ENCODE results near the gene SCYL1.

The SCYL1 gene

GRCh38 chr11:65524741-65525545 is at the start of gene SCYL1:
SCYL1 (plus strand) TSS chr11:65525083; CDS start chr11:65525154, 71 bp downstream.
- DNase-seq = peak; percentile 10

GRCh38 chr11:65476632-65477148 is 48.2 kb upstream of the SCYL1 start:
- no peak for DNase-seq

- DNase-seq = peak; percentile 57
Measured at GRCh38 chr11:65477149-65477965, 47.5 kb upstream of the SCYL1 start.

GRCh38 chr11:65478388-65479183 is 46.3 kb upstream of the SCYL1 start:
- no peak for DNase-seq

- no peak for DNase-seq
Measured at GRCh38 chr11:65479184-65480145, 45.4 kb upstream of the SCYL1 start.

GRCh38 chr11:65482306-65482850 is 42.5 kb upstream of the SCYL1 start:
- DNase-seq = no peak

- DNase-seq = no peak
Measured at GRCh38 chr11:65485920-65486219, 39.0 kb upstream of the SCYL1 start.

GRCh38 chr11:65486570-65487466 is 38.1 kb upstream of the SCYL1 start:
- DNase-seq = no peak

GRCh38 chr11:65487467-65488272 is 37.2 kb upstream of the SCYL1 start:
- peak; percentile 83 for DNase-seq

- no peak for DNase-seq
Measured at GRCh38 chr11:65488273-65489034, 36.4 kb upstream of the SCYL1 start.

- DNase-seq = no peak
Measured at GRCh38 chr11:65489035-65489705, 35.7 kb upstream of the SCYL1 start.

- DNase-seq = no peak
Measured at GRCh38 chr11:65489706-65490320, 35.1 kb upstream of the SCYL1 start.

GRCh38 chr11:65491163-65491465 is 33.8 kb upstream of the SCYL1 start:
- no peak for DNase-seq

- no peak for DNase-seq
Measured at GRCh38 chr11:65491614-65492386, 33.1 kb upstream of the SCYL1 start.

- DNase-seq = no peak
Measured at GRCh38 chr11:65492387-65492636, 32.6 kb upstream of the SCYL1 start.

GRCh38 chr11:65492637-65493366 is 32.1 kb upstream of the SCYL1 start:
- DNase-seq = no peak

All from GOT3 (cell line).